ENCODE measurements around the gene ETS2.

ETS2 gene

GRCh38 chr21:38777531-38777930 lies 28.2 kb upstream of the ETS2 start:
- peak; percentile 43 for DNase-seq (ENCODE audit: low spot score)

- DNase-seq (ENCODE audit: low spot score): no peak
Observed at GRCh38 chr21:38780879-38781278, 24.9 kb upstream of the ETS2 start.

GRCh38 chr21:38784458-38785266 lies 21.1 kb upstream of the ETS2 start:
- DNase-seq (ENCODE audit: low spot score): no peak

- DNase-seq (ENCODE audit: low spot score): no peak
Observed at GRCh38 chr21:38785483-38785882, 20.2 kb upstream of the ETS2 start.

GRCh38 chr21:38787016-38787415 lies 18.7 kb upstream of the ETS2 start:
- no peak for DNase-seq (ENCODE audit: low spot score)

- no peak for DNase-seq (ENCODE audit: low spot score)
Observed at GRCh38 chr21:38787461-38788274, 18.1 kb upstream of the ETS2 start.

- DNase-seq (ENCODE audit: low spot score): no peak
Observed at GRCh38 chr21:38788275-38788905, 17.3 kb upstream of the ETS2 start.

- DNase-seq (ENCODE audit: low spot score): no peak
Observed at GRCh38 chr21:38789275-38789674, 16.5 kb upstream of the ETS2 start.

GRCh38 chr21:38790059-38790458 lies 15.7 kb upstream of the ETS2 start:
- no peak for DNase-seq (ENCODE audit: low spot score)

GRCh38 chr21:38790961-38791360 lies 14.8 kb upstream of the ETS2 start:
- no peak for DNase-seq (ENCODE audit: low spot score)

GRCh38 chr21:38792676-38793459 lies 12.9 kb upstream of the ETS2 start:
- no peak for DNase-seq (ENCODE audit: low spot score)

GRCh38 chr21:38793926-38794713 lies 11.6 kb upstream of the ETS2 start:
- no peak for DNase-seq (ENCODE audit: low spot score)

- no peak for DNase-seq (ENCODE audit: low spot score)
Observed at GRCh38 chr21:38794978-38795377, 10.8 kb upstream of the ETS2 start.

GRCh38 chr21:38795475-38795874 lies 10.3 kb upstream of the ETS2 start:
- no peak for DNase-seq (ENCODE audit: low spot score)

- no peak for DNase-seq (ENCODE audit: low spot score)
Observed at GRCh38 chr21:38796424-38796823, 9.3 kb upstream of the ETS2 start.

GRCh38 chr21:38797470-38797869 lies 8.3 kb upstream of the ETS2 start:
- DNase-seq (ENCODE audit: low spot score): no peak

GRCh38 chr21:38798081-38798480 lies 7.6 kb upstream of the ETS2 start:
- no peak for DNase-seq (ENCODE audit: low spot score)

GRCh38 chr21:38798481-38798882 lies 7.2 kb upstream of the ETS2 start:
- no peak for DNase-seq (ENCODE audit: low spot score)

- DNase-seq (ENCODE audit: low spot score): no peak
Observed at GRCh38 chr21:38800046-38800758, 5.5 kb upstream of the ETS2 start.

- DNase-seq (ENCODE audit: low spot score): no peak
Observed at GRCh38 chr21:38800924-38801744, 4.6 kb upstream of the ETS2 start.

All from CD4-positive, alpha-beta T cell treated with Interleukin-2 at 100 ng/mL for 4 hours (primary cell).